Measurements from ENCODE around the gene CFAP251. TPM values are rescaled to one million over a fixed set of nuclear protein-coding genes. Genes with fewer than 3 reads are reported as not detected.

The CFAP251 gene
- total and polyA plus RNA-seq, 10 of the 15 experiments (the other 5 are each of a cell fraction or from before 2014, with no cell fraction given): 0.10 to 0.97 (median 0.64) TPM

DNA sequence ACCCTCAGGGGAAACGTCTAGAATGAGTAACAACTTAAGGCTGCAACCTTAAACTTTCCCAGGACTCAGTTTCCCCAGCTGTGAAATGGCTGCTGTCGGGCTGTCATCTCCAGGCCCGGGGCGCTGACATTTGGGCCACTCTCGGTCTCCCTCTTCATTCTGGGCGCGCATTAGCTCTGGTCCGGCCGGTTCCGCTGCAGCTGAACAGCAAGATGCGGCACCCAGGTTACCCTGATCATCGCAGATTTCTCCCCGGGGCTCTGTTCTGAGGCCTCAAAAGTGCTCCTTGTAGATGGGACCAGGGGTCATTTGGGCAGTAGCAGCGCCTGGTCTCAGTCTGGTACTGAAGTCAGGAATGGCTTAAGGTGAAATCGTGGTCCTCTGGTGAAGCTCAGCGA lies 102.4 kb downstream of the CFAP251 start:
- peaks cover 5% of the 10 kb centered on the region for H3K9me3 ChIP-seq (replicated peaks; ENCODE audit: control insufficient read depth, insufficient read depth, low read length)
- peak overlapping the region; percentile 28; the same call in 1 of the 2 replicates for H2AFZ ChIP-seq (ENCODE audit: control insufficient read depth, low read depth, low read length)
- in situ Hi-C loops (cut with MboI) (no loop called here), intact Hi-C loops (cut with micrococcal nuclease; ENCODE audit: unreplicated experiment) (no loop called here)
- no TSS peak for BruUV-seq (replicated peaks)
- peak overlapping the region; percentile 89 for H3K4me2 ChIP-seq (ENCODE audit: control insufficient read depth, insufficient read depth)
- H3K4me1 ChIP-seq (ENCODE audit: control insufficient read depth, insufficient read depth, low read length): peaks cover 19% of the 10 kb centered on the region
- FAIRE-seq (no peak), DNase-seq (ENCODE audit: low read depth, low spot score) (no peak), ATAC-seq (no peak)
- TF ChIP-seq NFYA (IDR thresholded peaks at IDR 0.05; ENCODE audit: borderline replicate concordance, low read depth, low read length): no peak
- no peak for TF ChIP-seq STAT3 (IDR thresholded peaks at IDR 0.05; ENCODE audit: low read depth, low read length)
- TF ChIP-seq NBN (IDR thresholded peaks at IDR 0.05): no peak
- TF ChIP-seq SIN3A (IDR thresholded peaks at IDR 0.05; ENCODE audit: low read depth, low read length): no peak
- no peak for TF ChIP-seq ZNF207 (IDR thresholded peaks at IDR 0.05; ENCODE audit: borderline replicate concordance)
- TF ChIP-seq BMI1 (IDR thresholded peaks at IDR 0.05; ENCODE audit: borderline replicate concordance): no peak
- no peak for TF ChIP-seq NFYB (IDR thresholded peaks at IDR 0.05; ENCODE audit: insufficient read depth, low read depth, low read length)
- no peak for TF ChIP-seq RB1 (IDR thresholded peaks at IDR 0.05; ENCODE audit: borderline replicate concordance)
- TF ChIP-seq EGR1 (IDR thresholded peaks at IDR 0.05; ENCODE audit: borderline replicate concordance in 1 of 2, low read depth in 2 of 2, low read length in 2 of 2): no peak
- no peak for TF ChIP-seq ATF7 (IDR thresholded peaks at IDR 0.05; ENCODE audit: low read depth)
- no peak for TF ChIP-seq ZNF622 (IDR thresholded peaks at IDR 0.05)
- no peaks in the 10 kb centered on the region for H3K79me2 ChIP-seq (ENCODE audit: control insufficient read depth, insufficient read depth, low read length)
- H3K4me3 ChIP-seq: peak overlapping the region; percentile 67; the same call in 1 of the 2 replicates
- ChIA-PET SMC1A (ENCODE audit: uncharacterized antibody, unreplicated experiment) (no interaction called here), CTCF (no interaction called here), POLR2A (interaction anchor here (0.6 kb wide), 1 partner anchor 72 kb away, joined by 6 read pairs; no protein-coding TSS in a partner anchor), RAD21 (ENCODE audit: unreplicated experiment) (no interaction called here)
- H3K9ac ChIP-seq (ENCODE audit: control insufficient read depth, insufficient read depth, low read length): no peak overlapping the region; the same call in 1 of the 2 replicates
- WGBS (ENCODE audit: insufficient coverage, insufficient replicate concordance, low lambda C conversion rate, missing lambda C conversion rate): 84% methylated on average over 16 of the region's 16 CpGs
- H3K27ac ChIP-seq (ENCODE audit: control insufficient read depth, insufficient read depth): no peak overlapping the region
- no peaks in the 10 kb centered on the region for H3K36me3 ChIP-seq (ENCODE audit: control insufficient read depth in 2 of 2, insufficient read depth in 2 of 2, low read length in 1 of 2)
- peaks cover 3 to 17% of the 10 kb centered on the region in 2 experiments for H3K27me3 ChIP-seq (replicated peaks in 1 of 2; ENCODE audit: control insufficient read depth in 2 of 2, insufficient read depth in 2 of 2, low read length in 1 of 2)
- H4K20me1 ChIP-seq (ENCODE audit: control insufficient read depth, insufficient read depth): no peaks in the 10 kb centered on the region

Data from GM12878 (cell line).